Frontal cortex (tissue), 4 donors: Measurements from ENCODE around the gene SLC35F2. TPM values are rescaled to one million over a fixed set of nuclear protein-coding genes. Genes with fewer than 3 reads are reported as not detected.
"Not testable (repeated sequence)": the region's sequence is repeated elsewhere in the genome, so short reads cannot be mapped to it uniquely, and the experiment has no call there.

Experiments used
- DNase-seq, 2 donors: peaks; one replicate each; pipeline ENCODE4 v3.0.0; 2012; ENCODE audit warnings: low spot score in 2 of 2
- FAIRE-seq: peaks from 2 replicates; lab custom pipeline; 2012; peaks lifted over from hg19 to GRCh38; lab: Jason Lieb, UNC
- total RNA-seq: library from RNA; depleted of rRNA; stranded (reverse); fragments of >200 nt; gene quantifications from one replicate; pipeline ENCODE4 v1.2.3, GENCODE V29; 2014
- donor health status: control.
- donor health status: control.
- donor health status: control.

SLC35F2 gene
- total RNA-seq, 1 donor from 2014 or later = 51.8 TPM

- DNase-seq (no peak), FAIRE-seq (no peak)
Measured at GRCh38 chr11:107844041-107844440, 14.5 kb downstream of the SLC35F2 start.

- FAIRE-seq (no peak), DNase-seq (no peak)
Measured at GRCh38 chr11:107842412-107843100, 16.0 kb downstream of the SLC35F2 start.

GRCh38 chr11:107840129-107840484 is 18.5 kb downstream of the SLC35F2 start:
- DNase-seq = no peak
- FAIRE-seq = no peak

GRCh38 chr11:107836851-107837250 is 21.7 kb downstream of the SLC35F2 start:
- no peak for DNase-seq
- no peak for FAIRE-seq

- FAIRE-seq = no peak
- DNase-seq = no peak
Measured at GRCh38 chr11:107834995-107835394, 23.6 kb downstream of the SLC35F2 start.

GRCh38 chr11:107833926-107834325 is 24.7 kb downstream of the SLC35F2 start:
- not testable (repeated sequence) for FAIRE-seq, DNase-seq

- no peak for DNase-seq
- FAIRE-seq = no peak
Measured at GRCh38 chr11:107830915-107831540, 27.6 kb downstream of the SLC35F2 start.

GRCh38 chr11:107827041-107827440 is 31.5 kb downstream of the SLC35F2 start:
- FAIRE-seq (no peak), DNase-seq (no peak)

- no peak for DNase-seq
- no peak for FAIRE-seq
Measured at GRCh38 chr11:107825875-107826274, 32.7 kb downstream of the SLC35F2 start.

GRCh38 chr11:107824668-107825369 is 33.8 kb downstream of the SLC35F2 start:
- DNase-seq (no peak), FAIRE-seq (no peak)

GRCh38 chr11:107821199-107821927 is 37.2 kb downstream of the SLC35F2 start:
- FAIRE-seq (no peak), DNase-seq (no peak)

GRCh38 chr11:107819361-107820014 is 39.1 kb downstream of the SLC35F2 start:
- no peak for DNase-seq

GRCh38 chr11:107818491-107818890 is 40.1 kb downstream of the SLC35F2 start:
- DNase-seq (no peak), FAIRE-seq (no peak)

More at GRCh38 chr11:107819361-107820014, 39.1 kb downstream of the SLC35F2 start:
- FAIRE-seq = no peak

- FAIRE-seq = no peak
- DNase-seq = no peak
Measured at GRCh38 chr11:107816028-107816427, 42.6 kb downstream of the SLC35F2 start.

GRCh38 chr11:107810875-107811274 is 47.7 kb downstream of the SLC35F2 start:
- no peak for DNase-seq
- no peak for FAIRE-seq

GRCh38 chr11:107808521-107808920 is 50.1 kb downstream of the SLC35F2 start:
- no peak for FAIRE-seq

GRCh38 chr11:107804971-107805370 is 53.6 kb downstream of the SLC35F2 start:
- no peak for DNase-seq
- no peak for FAIRE-seq

More at GRCh38 chr11:107808521-107808920, 50.1 kb downstream of the SLC35F2 start:
- DNase-seq = no peak

GRCh38 chr11:107804211-107804610 is 54.4 kb downstream of the SLC35F2 start:
- no peak for FAIRE-seq
- DNase-seq = no peak

GRCh38 chr11:107801641-107802040 is 56.9 kb downstream of the SLC35F2 start:
- DNase-seq = no peak
- FAIRE-seq = no peak
